GM19397 (cell line): ENCODE data around the gene FGD3.

Experiments
- ATAC-seq: cut with Tn5 transposase; IDR thresholded peaks from one replicate; pipeline ENCODE4 v1.9.1; 2021; ENCODE audit warnings: mild to moderate bottlenecking, moderate library complexity; ENCODE audit not compliant: unreplicated experiment

The FGD3 gene

DNA sequence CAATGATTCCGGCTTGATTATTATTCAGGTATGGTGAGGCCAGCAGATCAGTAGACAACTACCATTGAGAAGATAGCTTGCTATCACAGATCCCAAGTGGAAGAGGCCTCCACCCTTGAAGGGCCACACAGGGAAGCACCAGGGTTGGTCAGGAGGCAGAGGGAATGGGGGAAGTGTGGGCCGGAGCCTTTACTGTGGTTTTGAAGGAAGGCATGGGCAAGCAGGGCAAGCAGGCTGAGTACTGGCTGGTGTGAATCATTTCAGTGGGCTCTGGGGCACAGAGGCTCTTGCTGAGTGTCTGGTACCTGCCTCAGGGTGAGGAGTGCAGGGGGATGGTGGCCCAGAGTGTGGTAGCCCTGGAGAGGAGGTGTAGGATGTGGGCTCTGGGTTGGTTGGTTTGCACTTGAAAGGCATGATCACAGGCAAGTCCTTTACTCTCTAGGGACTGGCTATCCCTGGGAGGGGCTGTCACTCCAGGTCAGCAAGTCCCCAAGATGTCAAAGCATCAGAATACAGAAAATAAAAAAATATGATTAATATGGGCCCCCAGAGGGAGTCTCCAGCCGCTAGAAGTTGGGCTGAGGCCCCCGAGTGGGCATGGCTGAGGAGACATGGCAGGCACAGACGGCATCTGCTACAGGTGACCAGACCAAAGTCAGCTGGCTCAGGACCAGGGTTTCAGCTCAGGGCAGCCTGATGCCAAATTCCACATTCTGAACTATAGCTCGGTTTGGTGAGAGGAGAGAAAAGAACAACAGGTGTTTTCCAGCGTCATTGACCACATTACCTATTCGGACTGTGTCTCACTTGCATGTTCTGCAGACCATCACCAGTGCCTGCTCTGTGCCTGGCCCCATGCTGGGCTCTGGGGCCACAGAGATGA lies 101.5 kb downstream of the FGD3 start:
- ATAC-seq: no peak

DNA sequence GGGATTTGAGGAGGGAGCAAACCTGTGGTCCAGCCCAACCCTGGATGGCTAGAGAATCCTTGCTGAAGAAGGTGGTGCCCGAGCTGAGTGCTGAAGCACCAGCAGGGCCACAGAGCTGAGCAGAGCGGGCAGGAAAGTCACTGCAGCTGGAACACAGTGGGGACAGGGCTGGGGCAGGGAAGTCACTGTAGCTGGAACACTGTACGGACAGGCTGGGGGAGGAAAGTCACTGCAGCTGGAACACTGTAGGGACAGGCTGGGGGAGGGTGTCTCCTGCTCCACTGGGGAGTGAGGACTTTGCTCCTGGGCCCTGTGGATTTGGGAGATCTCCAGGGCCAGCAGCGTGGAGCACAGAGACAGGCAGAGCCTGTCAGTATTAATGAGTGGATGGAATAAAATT lies 102.2 kb downstream of the FGD3 start:
- no peak for ATAC-seq

DNA sequence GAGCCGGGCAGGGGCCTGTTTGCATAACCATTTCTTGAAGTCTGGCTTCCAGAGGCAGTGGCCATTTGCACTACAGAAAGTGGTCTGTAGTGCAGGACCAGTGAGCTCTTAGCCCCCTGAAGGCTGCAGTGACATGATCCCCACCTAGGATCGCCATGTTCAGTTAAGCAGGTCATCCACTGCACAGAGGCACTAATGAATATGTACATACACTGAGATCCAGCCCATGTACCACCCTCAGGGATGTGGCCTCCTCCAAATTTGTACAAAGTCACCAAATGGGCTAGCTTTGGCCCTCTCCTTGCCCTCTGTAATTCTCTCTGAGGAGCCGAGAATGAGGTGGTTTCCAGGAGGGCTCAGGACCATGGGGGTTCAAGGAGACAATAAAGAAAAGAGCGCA lies 102.9 kb downstream of the FGD3 start:
- no peak for ATAC-seq

DNA sequence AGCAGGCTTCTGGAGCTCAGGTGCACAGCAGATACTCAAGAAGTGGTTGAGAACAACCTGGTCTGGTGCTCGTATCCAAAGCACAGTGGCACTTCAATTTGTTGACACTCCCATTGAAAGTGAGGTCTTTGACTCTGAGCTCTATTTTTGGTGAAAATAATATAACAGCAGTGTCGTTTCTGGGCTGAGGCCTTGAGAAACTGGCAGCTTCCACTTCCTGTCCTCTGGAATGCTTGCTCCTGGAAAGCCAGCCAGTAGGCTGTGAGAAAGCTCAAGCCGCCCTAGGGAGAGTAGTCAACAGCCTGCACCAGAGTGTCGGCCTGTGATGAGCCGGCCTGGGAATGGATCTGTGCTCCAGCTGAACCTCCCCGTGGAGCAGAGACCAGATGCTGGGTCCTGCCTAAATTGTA lies 104.4 kb downstream of the FGD3 start:
- no peak for ATAC-seq

DNA sequence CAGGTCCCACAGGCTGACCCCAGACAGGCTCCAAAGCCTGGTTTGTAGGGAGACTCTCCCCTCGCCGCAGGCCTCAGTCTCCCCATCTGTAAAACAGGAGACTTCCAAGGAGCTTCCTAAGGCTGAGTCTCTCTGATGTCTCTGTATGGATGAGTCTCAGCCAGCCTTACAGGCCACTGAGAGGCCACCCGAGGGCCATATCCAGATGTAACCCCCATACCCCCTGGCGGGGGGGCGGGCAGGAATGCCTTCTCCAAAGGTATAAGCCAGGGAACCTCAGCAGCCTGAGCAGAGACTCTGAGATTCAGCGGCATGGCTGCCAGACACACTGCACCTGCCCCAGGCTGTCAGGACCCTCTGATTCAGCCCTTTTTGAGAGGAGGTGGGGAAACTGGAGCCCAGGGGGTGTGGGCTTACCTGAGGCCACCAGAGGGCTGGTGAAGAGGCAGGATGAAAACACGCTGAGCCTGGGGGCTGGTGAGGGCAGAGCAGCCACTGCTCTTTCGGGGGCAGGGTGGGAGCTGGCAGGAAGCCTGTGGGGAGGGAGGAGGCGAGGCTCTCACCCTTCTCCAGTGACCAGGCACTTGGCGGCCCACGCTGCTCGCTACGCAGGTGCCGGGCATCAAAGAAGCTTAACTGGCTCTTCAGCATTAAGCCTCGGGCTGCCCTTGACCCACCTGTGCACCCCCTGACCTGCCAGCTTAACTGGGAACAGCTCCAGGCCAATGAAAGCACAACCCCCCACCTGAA lies 105.6 kb downstream of the FGD3 start:
- no peak for ATAC-seq

DNA sequence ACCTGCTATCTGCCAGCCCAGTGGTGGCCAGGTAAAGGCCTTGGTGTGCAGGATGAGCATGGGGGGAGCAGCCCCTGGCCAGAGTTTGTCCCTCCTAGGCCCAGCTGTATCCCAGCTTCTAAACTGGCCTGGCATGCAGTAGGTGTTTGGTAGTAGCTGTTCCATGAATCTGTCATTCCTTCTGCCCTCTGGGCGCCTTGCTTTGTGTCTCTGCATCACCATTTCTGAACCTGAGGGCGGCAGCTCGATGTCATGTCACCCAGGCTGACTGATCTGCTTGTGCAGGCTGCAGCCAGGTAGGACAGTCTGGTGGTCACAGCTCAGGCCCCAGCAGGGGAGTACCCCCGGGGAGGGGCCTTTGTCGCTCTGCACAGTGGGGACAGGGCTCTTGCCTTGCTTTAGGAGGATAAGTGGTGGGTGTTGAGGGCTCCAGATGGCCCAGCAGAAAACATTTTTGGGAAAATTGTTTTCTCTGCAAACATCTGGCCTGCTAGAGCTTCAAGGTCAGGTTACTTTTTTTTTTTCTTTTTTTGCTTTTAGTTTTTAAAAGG lies 106.5 kb downstream of the FGD3 start:
- ATAC-seq: no peak

DNA sequence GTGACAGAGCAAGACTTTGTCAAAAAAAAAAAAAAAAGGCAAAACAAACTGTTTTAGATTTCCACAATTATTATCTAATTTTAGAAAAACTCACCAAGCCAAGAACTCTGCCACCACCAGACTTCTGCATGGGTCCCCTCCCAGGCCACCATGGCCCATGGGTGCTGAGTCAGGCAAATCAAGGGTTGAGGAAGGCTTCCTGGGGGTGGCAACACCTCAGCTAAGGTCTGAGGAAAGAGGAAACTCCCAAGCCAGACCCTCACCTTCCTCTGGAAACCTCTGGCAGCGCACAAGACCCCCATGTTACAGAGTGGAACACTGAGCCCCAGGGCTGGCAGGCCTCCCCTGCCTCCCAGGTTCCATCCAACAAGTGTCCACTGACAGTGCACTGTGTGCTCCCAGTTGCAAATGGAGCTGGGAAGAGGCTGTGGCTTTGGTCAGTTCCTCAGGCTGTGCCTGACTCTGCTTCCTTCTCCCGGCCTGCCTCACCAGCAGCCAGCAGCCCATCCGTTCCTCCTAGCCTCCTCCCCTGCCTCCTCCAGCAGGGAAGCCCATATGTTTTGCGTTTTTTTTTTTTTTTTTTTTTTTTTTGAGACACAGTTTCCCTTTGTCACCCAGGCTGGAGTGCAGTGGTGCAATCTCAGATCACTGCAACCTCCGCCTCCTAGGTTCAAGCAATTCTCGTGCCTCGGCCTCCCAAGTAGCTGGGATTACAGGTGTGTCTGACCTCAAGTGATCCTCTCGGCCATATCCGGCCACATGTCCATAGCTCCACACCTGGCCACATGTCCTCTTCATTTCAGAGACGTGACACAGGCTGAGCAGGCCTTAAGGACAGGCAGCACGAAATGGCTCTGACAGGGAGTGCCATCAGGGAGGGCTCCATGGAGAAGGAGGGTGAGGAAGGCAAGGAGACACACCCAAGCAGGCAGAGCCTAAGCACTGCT lies 107.7 kb downstream of the FGD3 start:
- no peak for ATAC-seq

DNA sequence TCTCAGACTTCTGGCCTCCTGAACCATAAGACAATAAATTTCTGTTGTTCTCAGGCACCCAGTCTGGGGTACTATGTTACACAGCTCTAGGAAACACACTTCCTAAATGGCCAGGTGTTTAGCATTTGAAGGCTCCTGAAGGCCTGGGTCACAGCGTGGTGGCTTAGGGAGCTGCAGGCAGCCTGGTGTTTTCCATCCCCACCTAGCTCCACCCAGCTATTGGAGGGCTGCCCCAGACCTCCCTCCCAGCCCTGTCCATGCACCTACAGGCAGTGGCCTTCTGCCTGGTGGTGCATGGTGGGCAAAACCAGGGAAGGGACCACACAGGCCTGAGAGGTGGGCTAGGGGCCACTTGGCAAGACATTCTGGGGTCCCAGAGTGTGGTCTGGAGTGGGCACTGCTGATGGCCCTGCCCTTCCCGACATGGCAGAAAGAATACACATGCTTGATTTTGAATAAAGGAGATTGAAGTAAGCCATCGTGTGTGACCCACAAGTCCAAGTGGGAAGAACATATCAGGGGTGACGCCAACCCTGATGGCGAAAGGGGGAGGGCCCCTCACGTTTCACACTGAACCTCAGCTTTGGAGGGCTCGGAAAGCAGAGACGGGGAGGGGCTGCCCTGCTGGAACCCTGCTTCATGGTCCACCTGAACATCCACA lies 109.8 kb downstream of the FGD3 start:
- ATAC-seq: no peak

DNA sequence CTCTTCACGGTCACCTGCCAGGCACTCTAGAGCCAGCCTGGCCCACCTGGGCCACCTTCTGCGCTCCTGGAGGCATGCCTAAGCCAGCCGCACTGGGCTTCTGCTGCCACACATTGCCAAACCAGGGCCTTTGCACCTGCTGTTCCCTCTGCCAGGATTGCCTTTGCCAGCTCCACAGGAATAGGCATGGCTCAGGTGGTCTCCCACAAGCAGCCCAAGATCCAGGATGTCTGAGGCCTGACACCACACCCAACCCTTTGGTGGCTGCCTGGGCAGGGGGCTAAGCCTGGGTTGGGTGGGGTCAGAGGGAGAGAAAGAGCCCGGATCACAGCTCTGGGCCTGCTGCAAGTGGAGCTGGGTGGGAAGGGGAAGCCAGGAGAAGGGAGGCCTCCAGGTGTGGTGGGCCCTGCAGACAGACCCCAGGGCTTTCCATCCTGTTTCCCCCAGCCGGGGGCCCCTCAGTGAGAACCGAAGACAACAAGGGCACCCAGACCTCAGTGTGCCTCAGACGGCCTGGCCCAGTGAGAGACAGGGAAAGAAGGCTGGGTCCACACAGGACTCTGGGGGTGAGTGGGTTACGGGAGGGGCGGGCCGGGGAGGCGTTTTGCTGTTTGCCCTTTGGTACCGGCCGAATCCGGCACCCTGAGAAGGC lies 110.5 kb downstream of the FGD3 start:
- ATAC-seq: peak; percentile 19

DNA sequence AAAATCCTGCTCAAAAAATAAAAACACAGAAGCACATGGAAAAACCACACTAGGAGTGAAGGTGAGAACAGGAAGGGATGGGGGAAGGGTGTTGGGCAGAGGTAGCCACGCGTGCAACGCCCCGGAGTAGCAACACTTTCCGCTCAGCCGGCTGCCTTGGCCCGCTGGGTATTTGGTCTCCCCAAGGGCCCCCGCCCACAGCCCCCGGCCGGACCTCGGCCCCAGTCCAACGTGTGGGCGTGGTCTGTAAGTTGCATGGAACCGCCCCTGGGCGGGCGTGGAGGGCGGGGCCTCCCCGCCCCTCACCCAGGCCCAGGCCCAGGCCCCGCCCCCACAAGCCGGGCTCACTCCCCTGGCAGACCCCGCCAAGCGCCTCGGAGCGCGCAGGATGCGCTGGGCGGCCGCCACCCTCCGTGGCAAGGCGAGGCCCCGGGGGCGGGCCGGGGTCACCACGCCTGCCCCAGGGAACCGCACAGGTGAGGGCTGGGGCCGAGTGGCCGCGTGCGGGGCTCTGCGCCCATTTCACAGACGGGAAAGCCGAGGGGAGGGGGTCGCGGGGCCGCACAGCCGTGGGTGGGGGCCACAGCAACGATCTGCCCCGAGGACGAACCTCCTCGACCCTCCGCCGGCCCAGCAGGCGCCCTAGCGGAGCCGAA lies 111.2 kb downstream of the FGD3 start, which contains the start of gene SUSD3:
SUSD3 (plus strand) TSS at position 347 of the 656 bp plus-strand sequence; CDS start at position 389, 42 bp downstream.
- peak; percentile 58 for ATAC-seq

DNA sequence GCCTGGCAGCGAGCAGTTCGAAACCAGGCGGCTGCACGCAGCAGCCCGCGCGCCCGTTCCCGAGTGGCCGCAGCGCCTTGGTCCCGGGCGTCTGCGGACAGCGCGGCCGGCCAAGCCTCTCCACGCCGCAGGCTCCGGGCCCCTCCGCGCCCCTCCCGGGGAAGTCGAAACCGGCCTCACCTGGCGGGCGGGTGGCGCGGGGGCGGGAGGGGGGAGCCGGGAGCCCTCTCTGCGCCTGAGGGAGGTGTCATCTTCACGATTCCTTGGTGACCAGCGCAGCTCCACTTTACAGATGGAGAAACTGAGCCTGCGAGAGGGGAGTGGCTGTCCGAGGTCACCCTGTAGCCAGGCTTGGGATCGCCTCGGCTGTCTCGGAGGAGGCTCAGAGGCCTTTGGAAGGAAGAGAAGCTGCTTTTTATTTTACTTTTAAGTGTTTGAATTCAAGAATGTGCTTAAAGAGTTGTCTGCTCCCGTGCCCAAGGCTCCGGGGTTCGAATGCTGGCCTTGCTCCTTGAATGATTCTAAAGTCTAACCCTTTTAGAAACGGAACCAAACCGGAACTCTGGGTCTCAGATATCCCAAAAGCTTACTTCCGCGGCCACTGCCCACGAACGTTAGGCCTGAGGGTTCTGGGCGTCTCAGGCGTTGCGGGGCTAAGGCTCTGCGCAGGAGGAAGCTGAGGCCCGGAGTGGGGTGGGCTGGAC lies 111.8 kb downstream of the FGD3 start:
- peak; percentile 17 for ATAC-seq

DNA sequence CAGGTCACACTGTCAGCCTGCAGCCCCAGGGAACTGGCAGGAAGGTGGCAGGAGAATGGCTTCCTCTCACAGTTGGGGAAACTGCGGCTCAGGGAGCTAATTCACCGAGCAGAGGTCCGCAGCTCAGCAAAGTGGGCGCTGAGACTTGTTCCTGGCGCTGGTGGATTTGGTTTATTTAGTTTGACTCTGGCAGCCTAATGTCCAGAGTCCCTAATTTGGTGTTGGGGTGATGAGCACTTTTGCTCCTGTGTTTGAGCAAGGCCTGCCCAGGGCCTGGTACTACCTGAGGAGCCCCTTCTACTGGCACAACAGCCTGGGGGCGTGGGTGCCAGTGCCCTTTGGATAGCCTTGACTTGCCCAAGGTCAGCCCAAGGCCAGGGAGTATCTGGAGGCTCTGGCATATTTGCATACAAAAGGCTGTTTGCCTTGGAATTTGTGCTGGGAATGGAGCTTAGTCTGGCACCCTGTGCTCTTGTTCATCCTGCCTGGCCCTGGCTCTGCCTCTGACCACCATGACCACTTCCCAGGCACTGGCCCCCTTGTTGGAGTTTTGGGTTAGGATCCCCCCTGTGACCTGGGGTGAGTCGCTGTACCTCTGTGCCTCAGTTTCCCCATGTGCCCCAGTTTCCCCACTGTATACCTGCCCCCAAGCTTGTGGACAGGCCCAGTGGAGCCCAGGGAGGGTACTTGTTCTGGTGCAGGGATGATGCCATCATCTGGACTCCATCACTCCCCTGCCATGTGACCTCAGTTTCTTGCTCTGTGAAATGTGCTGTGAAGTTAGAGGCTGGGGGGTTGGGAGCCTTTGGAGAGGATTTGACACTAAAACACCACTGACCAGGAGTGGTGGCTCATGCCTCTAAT lies 112.6 kb downstream of the FGD3 start:
- no peak for ATAC-seq

DNA sequence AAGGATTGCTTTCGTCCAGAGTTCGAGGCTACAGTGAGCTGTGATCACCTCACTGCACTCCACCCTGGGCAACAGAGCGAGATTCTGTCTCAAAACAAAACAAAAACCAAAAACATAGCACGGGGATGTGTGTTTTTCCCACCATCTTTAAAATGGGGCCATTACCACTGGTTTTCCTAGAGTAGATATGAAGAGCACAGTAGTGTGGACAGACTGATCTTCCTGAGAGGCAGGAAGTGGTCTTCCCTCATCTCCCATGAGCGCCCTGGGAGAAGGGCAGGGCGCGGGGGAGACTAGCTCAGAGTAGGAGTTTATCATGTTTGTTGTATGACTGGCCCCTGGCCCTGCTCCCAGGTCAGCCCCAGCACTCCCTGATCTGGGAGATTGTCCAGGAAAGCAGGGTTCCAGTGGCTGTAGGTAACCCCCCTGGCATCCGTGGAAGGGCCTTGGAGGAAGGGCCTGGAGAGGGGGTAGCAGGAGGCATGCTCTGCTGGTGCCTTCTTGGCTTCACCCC lies 113.5 kb downstream of the FGD3 start:
- ATAC-seq: no peak

DNA sequence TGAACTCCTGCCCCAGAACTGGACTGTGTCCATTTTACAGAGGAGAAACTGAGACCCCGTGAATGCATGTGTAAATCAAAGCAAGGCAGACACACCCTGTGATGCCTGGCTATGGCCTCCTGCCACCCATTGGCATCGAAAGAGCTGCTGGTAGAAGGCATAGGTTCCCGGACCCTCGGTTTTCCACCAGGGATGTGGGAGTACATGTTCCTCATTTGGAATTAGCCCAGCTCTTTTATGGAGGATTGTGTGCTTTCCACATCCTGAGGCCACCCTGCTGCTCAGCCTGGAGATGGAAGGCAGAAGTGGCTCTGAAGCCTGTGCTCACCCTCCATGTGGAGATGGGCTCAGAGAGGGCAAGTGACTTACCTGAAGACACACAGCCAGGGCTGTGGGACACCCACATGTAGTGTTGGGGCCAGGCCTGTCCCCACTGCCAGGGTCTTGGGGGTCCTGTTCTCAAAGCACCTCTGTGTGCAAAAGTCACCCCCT lies 114.0 kb downstream of the FGD3 start:
- ATAC-seq: no peak

DNA sequence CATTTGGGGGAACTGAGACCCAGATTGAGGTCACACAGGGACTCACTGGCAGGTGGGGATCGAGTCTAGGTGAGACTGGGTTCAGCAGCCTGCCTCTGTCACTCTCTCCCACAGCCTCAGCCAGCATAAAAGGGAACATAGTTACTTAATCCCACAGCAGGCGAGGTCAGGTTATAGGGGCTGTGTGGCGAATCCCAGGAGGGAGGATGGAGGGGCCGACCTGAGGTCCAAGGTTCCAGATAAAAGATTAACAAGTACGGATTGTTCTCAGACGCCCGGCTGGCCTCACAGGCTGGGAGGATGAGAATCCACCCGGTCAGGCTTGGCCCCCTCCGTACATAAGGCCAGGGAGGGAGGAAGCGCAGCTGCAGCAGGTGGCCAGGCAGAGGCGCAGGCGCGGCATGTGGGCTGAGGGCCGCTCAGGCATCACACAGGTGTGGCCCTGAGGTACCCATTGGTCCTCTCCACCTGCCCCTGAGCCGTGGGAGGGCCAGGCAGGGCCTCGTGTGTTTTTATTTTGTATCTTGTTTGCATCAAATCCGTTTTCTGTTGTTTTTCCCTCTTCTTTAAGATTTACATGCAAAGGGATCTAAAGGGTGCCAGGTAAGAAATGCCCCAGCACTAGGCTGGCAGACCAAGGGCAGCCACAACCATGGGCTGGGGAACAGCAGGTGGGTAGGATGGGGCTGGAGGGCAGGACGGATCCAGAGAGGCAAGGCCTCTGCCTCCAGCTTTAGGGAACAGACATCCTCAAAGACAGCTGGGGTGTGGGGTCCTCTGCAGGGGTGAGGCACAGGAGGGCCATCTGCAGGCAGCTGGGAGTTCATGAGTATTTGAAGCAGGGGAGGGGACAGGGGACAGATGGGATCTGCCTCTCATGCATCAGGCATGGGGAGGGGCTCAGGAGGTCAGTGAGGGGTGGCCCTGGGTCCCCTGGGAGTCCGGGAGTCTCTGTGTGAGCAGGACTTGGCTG lies 114.8 kb downstream of the FGD3 start:
- ATAC-seq: peak; percentile 30
